Glomerular visceral epithelial cell (primary cell): Measurements from ENCODE around the gene LRP1B.

Source experiments
- DNase-seq: peaks from one replicate; pipeline ENCODE4 v3.0.0-alpha.2; 2016; ENCODE audit errors: extremely low spot score

The LRP1B gene

DNA sequence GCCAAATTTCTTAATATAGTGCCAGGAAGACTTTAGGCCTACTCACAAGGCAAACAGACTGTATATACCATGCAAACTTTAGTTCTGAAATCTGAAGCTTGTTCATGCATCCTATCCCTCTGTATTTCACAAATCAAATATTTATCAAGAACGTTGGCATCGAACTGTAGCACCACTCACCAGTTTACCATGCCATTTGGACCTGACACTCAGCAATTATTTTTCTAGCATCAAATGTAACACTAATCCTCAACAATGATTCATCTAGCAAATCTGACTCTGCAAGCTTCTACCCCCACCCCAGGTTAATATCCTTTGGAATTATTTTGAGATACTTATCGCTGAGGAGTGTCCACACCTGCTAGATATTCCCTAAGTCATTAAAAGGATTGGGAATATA, 1506.6 kb downstream of the LRP1B start:
- DNase-seq = no peak

DNA sequence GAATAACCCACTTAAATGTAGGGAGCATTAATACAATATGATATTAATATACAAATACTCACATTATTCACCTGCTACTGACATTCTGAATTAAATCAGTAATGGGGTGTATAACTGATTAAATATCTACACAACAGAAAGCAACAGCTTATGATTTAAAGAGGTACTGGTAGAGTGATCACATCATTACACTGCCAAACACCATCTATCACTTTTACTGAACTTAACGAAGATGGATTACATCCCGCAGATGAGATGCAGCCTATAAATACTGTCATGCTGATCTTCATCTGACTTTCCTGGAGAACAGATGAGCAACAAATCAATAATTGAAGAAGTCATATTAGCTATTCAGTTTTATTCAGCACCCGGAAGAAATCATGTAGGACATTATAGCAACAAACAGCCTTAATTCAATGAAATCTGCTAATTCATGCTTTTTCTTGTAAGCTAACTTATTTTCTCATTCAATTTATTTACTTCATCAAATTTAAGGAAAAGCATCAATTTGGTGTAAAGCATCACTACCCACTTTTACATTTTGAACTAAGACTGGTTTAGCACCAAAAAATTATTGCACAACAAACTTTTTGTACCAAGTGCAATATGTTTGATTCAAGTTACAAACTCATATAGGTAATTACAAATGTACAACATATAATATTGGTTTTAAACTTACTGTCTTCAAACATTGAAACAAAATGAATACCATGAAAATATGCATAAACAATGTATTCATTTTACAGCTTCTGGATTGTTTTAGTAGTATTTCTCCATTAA, 1509.0 kb downstream of the LRP1B start:
- DNase-seq = no peak

DNA sequence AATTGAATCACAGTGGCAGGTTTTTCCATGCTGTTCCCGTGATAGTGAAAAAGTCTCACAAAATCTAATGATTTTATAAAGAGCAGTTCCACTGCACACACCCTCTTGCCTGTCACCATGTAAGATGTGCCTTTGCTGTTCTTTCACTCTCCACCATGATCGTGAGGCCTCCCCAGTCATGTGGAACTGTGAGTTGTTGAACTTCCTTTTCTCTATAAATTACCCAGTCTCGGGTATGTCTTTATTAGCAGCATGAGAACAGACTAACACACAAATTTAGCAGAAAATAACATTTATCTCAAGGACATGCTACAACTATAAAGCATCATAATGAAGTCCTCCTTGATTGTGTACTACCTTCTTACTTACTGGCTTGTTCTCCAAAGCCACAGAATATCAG, 1526.0 kb downstream of the LRP1B start:
- no peak for DNase-seq

DNA sequence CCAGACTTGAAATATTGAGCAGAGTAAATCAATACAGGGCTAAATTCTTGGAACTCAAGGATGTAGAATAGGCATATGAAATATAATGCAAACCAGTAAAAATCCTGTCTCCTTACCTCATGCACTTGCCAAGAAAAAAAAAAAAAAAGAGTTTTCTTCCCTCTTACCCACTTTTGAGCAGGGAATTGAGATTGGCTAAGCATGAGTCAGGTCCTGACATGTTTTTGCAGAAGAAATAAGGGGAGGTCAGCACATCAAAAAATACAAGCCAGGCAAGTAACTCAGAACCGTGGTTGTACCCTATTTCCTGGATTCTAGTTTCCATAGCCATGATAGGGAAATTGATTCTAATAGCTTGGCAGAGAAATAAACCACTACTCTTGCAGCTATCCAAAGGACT, 1526.7 kb downstream of the LRP1B start:
- DNase-seq = no peak

DNA sequence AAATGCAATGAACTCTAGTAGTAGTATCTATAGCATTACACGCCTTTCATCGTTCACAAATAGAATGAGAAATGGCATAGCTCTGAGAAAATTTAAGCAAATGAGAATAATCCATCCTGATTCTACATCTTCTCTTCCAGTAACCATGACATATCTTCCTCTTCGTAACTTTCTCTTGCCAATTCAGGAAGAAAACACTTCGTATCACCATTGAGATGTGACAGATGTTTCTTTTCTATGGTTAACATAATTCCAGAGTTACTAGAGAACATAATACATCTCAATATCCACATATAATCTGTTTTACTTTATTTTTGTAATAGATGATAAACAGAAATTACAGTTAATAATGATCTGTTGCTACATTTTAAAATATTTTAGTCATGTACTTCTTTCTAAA, 1527.4 kb downstream of the LRP1B start:
- DNase-seq = no peak

DNA sequence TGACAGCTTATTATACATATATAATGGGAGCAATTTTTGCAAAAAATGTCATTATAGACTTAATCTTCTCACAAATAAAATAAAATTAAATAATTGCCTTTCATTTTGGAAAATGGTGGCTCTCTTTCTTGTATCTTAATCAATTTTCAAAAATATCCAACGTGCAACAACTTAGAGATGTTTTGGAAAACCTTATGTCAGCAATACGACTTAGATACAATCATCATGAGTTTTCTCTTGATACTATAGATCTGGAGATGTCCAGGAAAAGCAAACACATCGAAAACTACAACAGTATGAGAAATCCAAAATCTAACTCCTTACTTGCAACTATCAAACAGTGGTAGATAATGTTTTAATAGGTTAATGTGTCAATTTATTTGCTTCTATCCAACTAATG, 1529.0 kb downstream of the LRP1B start:
- DNase-seq = no peak

DNA sequence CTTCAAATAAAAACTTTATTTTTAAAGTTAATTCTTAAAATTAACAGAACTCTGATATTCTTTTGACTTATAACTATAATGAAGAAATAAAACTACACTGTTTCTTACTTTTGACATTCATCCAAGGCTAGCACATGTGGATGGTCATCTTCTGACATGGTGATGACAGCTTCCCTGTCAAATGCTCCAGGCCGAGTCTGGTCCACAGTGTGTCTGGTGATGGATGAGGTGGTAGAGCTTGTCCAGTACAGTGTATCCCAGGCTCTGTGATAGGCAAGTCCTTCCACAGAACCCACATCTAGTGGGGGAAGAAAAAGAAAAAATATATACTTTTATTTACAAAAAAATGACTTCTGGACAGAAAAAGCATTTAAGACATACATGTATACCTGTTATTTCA, 1529.5 kb downstream of the LRP1B start:
- DNase-seq = no peak

DNA sequence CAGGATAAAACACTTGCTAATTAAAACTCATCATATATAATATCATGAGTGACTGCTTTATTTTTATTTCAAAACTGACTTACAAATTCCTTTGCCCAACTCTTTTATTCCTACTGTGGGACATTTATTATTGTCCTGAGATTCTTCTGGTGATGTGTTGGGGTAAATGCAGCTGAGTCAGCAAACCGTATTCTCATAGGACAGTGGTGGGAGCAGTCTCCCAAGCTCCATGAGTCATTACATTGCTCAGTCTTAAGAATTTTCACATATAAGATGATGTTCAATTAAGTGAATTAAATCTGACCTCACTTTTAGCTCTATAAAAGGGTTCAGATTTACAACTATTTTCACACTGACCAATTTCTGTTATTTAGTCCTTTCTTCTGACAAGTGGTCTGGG, 1530.7 kb downstream of the LRP1B start:
- peak; percentile 76 for DNase-seq

DNA sequence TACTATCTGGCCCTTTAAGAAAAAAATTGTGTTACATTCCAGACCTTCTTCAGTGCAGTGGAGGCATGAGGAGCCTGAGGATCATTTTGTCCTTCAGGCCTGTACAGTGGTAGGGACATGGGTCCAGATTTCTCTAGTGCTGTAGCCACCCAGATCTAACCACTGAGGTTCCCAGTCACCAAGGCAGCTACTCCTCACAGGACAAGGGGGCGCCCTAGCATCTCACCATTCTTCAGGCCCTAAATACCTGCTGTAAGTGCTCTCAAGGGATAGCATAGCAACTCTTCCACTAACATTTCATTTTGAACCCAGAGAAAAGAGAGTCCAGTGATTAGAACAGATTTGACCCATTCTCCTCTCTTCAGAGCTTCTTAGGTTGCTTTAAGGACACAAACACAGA, 1533.0 kb downstream of the LRP1B start:
- DNase-seq = no peak

DNA sequence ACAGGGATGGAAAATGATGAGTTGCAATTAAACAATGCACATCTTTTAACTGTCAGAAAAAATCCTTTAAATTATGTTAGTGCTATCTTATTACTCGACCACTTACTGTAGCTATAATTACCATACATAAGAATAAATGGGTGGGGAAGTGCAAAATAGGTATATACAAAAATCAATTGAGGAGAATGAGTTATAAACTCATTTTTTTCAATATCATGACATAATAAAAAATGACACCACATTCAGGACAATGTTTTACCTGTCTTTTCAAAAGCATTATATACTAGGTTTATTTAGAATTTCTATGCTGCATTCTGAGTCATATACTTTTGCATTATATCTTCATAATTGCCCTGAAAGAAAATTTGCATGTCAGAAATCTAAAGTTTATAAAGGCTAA, 1533.6 kb downstream of the LRP1B start:
- no peak for DNase-seq

DNA sequence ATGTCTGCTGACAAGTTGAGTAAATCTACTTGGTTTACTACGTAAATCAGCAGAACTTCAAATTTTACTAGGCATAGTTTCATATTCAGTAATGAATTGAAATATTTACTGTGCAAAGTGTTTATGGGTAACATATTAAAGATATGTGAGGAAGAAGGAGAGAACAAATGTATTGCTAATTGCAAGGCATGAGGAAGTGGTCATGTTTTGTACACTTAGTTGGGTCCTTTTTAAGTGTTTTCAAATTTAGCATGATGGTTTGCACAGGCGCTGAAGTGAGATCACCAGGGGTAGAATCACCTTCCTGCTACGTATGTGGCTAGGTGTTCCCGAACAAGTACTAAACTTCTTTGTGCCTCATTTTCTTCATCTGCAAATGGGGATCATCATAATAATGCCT, 1534.4 kb downstream of the LRP1B start:
- DNase-seq = no peak

DNA sequence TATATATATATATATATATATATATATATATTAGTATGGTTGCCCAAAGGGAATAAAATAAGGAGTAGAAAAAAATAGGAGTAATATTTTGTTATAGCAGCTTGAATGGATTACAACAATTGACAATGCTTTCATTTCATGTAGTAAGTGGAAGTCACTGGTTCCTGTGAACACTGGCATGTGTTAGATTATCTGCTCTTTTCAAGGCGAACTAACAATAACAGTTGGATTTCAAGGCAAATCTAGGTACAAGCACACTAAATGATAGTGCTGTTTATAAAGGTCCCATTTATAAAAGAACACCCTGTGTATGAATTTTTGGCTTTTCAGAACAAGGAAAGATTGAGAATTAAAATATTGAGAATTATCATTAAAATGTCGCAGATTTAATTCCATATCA, 1535.7 kb downstream of the LRP1B start:
- DNase-seq = no peak

DNA sequence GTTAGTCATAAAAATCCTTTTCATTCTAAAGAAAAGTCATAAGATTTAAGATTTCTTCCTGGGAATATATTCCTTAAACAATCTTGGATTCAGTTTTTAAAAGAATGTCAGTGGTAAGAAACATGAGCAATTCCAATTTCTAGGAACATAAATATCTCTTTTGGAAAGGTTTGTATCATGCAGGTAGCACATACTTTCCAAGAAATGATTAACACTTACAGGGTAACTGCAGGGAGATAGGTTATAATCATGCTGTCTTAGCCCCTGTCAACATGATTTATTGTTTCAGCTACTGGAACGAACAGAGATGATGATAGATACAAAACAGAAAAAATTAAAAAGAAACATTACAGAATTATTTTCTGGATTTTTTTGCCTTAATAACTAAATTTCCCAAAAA, 1537.7 kb downstream of the LRP1B start:
- DNase-seq = no peak

DNA sequence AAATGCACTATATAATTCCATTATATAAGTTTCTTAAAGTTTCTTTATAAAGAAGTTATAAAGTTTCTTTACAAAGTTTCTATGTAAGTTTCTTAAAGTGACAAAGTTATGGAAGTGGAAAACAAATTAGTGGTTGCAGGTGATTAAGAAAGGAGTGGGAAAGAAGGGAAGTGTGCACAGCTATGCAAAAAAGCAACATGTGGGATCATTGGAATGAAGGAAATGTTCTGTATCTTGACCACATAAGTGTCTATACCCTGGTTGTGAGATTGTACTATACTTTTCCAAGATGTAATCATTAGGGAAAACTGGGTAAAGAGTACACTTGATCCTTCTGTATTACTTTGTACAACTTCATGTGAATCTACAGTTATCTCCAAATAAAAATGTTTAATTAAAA, 1541.1 kb downstream of the LRP1B start:
- DNase-seq = peak; percentile 13

DNA sequence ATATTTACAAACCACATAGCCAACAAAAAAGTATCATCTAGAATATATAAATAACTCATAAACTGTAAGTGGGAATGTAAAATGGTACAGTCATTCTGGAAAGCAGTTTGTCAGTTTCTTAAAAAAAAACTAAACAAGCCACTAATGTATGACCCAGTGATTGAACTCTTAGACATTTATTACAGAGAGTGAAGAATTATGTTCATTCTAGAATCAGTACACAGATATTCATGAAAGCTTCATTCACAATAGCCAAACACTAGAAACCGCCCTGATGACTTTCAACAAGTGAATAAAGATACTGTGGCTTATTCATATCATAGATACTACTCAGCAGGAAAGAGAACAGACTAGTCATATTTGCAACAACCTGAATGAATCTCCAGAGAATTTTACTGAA, 1541.5 kb downstream of the LRP1B start:
- DNase-seq = no peak

DNA sequence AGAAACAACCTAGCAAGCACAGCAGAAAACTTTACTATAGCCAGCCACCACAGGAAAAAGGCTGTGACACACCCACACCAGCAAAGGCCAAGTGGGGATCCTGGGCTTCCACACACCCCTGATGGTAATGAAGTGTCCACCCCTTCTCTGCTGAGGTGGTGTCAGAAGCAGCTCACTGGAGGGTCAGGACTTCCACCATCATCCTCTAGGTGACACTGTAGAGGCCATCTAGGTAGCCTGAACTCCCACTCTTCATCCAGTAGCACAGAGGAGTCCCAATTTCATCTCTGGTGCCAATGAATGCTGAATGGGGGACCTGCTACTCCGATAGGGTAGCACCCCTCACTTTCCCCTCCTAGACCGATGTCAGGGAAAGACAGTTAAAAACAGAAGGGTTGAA, 1544.4 kb downstream of the LRP1B start:
- peak; percentile 22 for DNase-seq

DNA sequence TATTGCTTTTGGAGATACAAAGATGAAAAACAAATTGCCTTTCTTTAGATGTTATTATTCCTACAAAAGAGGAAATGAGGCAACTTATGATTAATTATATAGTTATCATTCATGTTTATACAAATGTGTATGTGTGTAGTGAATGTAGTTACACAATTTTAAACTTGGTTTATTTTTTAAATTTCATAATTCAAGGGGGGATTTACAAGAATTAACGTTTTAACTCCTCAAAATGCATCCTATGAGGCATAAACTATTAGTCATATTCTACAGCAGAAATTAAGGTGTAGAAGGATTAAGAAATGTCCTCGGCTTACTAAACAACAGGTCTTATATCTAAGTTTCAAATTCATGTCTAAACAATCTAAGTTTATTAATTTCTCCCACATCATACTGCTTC, 1545.8 kb downstream of the LRP1B start:
- no peak for DNase-seq

DNA sequence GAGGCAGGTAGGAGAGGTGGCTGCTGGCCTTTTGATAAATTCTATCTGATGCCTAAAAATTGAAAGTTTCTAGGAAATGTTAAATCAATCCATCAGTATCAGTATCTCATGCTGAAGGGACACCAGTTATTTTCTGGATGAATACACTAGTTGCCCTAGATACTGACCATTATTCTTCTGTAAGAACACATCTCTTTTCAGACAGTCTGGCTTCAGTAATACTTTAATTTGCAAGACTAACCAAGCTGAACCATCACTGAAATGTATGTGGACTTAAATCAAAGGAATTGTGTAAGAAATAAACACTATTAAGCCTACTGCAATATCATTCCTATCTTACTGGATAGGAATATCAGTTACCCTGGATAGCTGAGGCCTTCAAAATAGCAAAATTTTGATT, 1546.3 kb downstream of the LRP1B start:
- peak; percentile 27 for DNase-seq

DNA sequence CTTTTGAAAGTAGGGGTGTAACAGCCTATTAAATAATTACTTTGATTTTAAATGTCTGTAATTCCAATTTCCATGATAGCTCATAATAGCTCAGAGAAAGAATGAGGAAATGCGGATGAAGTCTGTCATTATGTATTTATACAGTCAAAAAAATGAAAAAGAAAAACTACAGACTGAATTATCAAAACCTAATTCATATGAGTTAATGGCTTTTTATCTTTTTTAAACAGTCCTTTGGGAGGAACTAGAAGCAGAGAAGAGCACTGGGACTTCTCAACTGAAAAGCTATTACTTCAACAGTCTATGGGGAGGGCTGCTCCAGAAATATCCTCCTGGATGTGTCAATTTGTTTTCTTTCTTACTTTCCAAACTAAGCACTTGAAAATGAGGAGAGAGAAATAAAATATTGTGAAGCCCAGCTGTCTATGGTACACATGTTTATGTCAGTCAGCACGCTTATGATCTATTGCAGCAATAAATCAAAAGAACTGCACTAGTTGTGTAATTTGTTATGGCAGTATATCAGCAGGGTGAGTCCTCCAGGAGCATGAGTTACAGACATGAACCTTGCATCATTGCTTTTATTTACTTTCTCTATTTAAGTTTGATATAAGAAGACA, 1550.2 kb downstream of the LRP1B start:
- DNase-seq = no peak

DNA sequence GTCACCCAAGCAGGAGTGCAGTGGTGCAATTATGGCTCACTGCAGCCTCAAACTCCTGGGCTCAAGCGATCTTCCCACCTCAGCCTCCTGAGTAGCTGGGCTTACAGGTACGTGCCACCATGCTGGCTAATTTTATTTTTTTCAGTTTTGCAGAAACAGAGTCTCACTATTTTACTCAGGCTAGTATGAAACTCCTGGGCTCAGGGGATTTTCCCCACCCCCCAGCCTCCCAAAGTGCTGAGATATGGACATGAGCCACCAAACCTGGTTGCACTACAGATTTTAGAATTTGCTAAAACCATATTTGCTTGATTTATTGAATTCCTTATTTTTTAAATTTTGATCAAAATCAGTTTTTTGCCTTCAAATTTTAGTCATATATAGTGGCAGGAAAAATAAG, 1553.4 kb downstream of the LRP1B start:
- no peak for DNase-seq

DNA sequence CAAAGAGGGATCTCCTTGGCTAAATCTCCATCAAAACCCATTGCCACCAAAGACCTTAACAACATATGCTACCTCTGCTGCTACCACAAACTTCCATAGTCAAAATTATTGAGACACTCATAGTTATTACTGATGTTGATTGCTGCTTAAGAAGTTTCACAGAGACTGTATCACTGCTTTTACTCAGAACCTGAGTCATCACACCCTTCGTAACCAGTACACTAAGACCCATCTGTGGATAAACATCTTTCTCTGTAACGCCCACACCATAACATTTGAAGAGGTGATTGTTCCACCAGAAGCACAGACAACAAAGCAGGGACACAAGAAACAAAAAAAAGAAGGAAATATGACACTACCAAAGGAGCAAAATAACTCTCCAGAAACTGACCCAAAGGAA, 1563.1 kb downstream of the LRP1B start:
- DNase-seq = no peak

DNA sequence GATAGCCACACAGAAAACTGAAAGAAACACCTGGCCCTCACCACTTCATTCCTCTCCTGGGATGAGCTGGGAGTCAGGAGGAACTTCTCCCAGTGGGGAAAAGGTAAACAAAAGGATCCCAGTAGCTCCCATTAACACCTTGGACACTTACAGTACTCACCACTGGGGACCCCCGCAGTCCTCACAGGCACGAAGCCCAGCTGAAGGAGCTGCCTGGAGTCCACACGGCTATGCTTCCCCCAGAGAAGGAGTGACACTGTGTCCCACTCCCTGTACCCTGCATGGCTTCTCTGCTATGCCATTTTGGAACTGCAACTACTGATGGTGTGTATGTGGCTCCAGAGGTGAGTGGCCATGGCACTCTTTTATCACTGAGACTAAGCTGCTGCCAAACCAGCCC, 1565.1 kb downstream of the LRP1B start:
- no peak for DNase-seq

DNA sequence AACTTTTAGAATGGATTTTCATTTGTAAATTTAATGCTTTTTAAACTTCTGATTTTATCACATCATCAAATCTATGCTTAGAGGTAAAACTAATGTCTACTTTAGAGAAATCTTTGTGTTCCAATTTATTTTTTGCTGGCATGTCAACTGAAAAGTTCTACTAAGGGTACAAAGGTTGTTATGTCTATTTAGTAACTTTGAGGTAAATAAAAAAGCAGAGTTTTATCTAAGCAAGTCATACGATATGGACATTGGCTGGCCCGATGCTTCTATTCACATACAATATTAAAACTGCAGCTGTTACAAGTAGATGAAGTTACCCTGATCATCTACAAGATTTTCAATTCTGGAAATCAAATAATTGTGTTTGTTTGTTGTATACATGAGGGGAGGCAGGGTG, 1575.1 kb downstream of the LRP1B start:
- no peak for DNase-seq

DNA sequence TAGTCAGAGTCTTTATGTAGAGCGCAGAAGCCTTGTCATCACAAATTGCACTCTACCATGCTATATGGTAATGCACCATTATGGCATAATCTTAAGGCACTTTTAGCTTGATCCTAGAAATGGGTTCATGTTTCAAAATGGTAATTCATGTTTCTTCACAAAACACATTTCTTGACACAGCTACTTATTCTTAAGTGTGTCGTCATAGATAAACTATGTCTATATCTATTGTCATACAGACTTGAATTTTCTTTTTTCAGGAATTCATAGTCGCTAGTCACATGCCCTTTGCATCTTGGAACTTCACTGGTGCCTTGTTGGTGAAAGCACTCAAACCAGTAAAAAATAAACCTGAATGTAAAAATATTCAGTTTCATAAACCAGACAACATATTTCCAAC, 1578.2 kb downstream of the LRP1B start:
- no peak for DNase-seq
